A549 (cell line): ENCODE measurements around the gene SIAH2. TPM values are rescaled to one million over a fixed set of nuclear protein-coding genes. Genes with fewer than 3 reads are reported as not detected.

ENCODE experiments used
- ATAC-seq, 2 experiments: fragments of 200-7000 bp in 1 of 2; fragments of >200 bp in 1 of 2; cut with Nextera tagmentation in 1 of 2; cut with Tn5 transposase in 1 of 2; 3 replicates each; pipeline versions ENCODE4 v1.8.0 to v1.9.1; 2018 to 2020; ENCODE audit warnings: mild to moderate bottlenecking in 1 of 2, moderate library complexity in 1 of 2
- CTCF ChIA-PET: fragments of 300-600 bp; sonication (Branson Sonifier 250); formaldehyde crosslinking; extraction: SDS; loops from one replicate; lab custom pipeline; 2021; ENCODE audit warnings: antibody characterized with exemption, inconsistent platforms; lab: Yijun Ruan, JAX
- POLR2A ChIA-PET: fragments of 350-600 bp; formaldehyde crosslinking; extraction: SDS; loops from one replicate; lab custom pipeline; 2021; ENCODE audit warnings: antibody characterized with exemption, inconsistent platforms; lab: Yijun Ruan, JAX
- DNase-seq, 2 experiments: peaks; one replicate each; pipeline versions ENCODE4 v3.0.0 to v3.0.0-alpha.2; 2011 to 2016; ENCODE audit warnings: low read depth in 1 of 2, low spot score in 1 of 2
- FAIRE-seq: peaks from 2 replicates; lab custom pipeline; 2011; peaks lifted over from hg19 to GRCh38; lab: Jason Lieb, UNC
- H3K27ac ChIP-seq, 2 experiments: fragments of >200 bp; sonication (Bioruptor Twin); formaldehyde crosslinking; 3 replicates each; pipeline ENCODE4 v1.5.1; 2016 to 2017
- H3K4me1 ChIP-seq: fragments of >200 bp; sonication (Bioruptor Twin); formaldehyde crosslinking; 3 replicates; pipeline ENCODE4 v1.6.1; 2016
- H3K4me2 ChIP-seq: fragments of >200 bp; sonication (Bioruptor Twin); formaldehyde crosslinking; 3 replicates; pipeline ENCODE4 v1.6.1; 2016
- H3K4me3 ChIP-seq: fragments of >200 bp; sonication (Bioruptor Twin); formaldehyde crosslinking; 3 replicates; pipeline ENCODE4 v1.5.1; 2016
- H3K9me3 ChIP-seq: fragments of >200 bp; sonication (Bioruptor Twin); formaldehyde crosslinking; 3 replicates; pipeline ENCODE4 v1.6.1; 2016
- BCL3 ChIP-seq: fragments of >200 bp; sonication (Bioruptor Twin); formaldehyde crosslinking; IDR thresholded peaks from 3 replicates; pipeline ENCODE4 v1.6.1; 2016
- CBX2 ChIP-seq: fragments of 200-600 bp; sonication (generic); IDR thresholded peaks from 2 replicates; pipeline ENCODE4 v1.6.1; 2016; ENCODE audit warnings: low read depth, mild to moderate bottlenecking, borderline replicate concordance
- CEBPB ChIP-seq, 2 experiments: fragments of >200 bp in 1 of 2; sonication (Bioruptor Twin) in 1 of 2; formaldehyde crosslinking in 1 of 2; IDR thresholded peaks; 2 replicates each; pipeline ENCODE4 v1.6.1; 2012 to 2016
- CHD4 ChIP-seq: fragments of 200-600 bp; sonication (generic); IDR thresholded peaks from 2 replicates; pipeline ENCODE4 v1.6.1; 2016; ENCODE audit warnings: antibody characterized with exemption, mild to moderate bottlenecking, borderline replicate concordance
- CTCF ChIP-seq: fragments of >200 bp; sonication (Bioruptor Twin); formaldehyde crosslinking; IDR thresholded peaks from 3 replicates; pipeline ENCODE4 v1.5.1; 2016
- EHF ChIP-seq: fragments of 250-450 bp; sonication (Bioruptor Pico); IDR thresholded peaks from 2 replicates; pipeline ENCODE4 v1.5.0; 2020; ENCODE audit warnings: mild to moderate bottlenecking
- ELK1 ChIP-seq: fragments of 150-350 bp; IDR thresholded peaks from 2 replicates; pipeline ENCODE4 v1.6.1; 2014; ENCODE audit warnings: low read depth, mild to moderate bottlenecking, low read length
- ESRRA ChIP-seq: fragments of 150-350 bp; IDR thresholded peaks from 2 replicates; pipeline ENCODE4 v1.6.1; 2014; ENCODE audit warnings: mild to moderate bottlenecking, low read length, borderline replicate concordance
- FOSB ChIP-seq: fragments of 250-450 bp; sonication (Bioruptor Pico); IDR thresholded peaks from 2 replicates; pipeline ENCODE4 v1.5.0; 2020; ENCODE audit warnings: mild to moderate bottlenecking, moderate library complexity
- FOSL2 ChIP-seq, 2 experiments: fragments of 450-650 bp in 1 of 2; fragments of >200 bp in 1 of 2; sonication (Bioruptor Twin) in 1 of 2; formaldehyde crosslinking; IDR thresholded peaks; 2 replicates each; pipeline versions ENCODE4 v1.5.0 to v1.6.1; 2016 to 2020; ENCODE audit warnings: mild to moderate bottlenecking in 1 of 2, moderate library complexity in 1 of 2
- FOXS1 ChIP-seq: fragments of 250-450 bp; sonication (Bioruptor Pico); IDR thresholded peaks from 2 replicates; pipeline ENCODE4 v1.5.0; 2020; ENCODE audit warnings: mild to moderate bottlenecking, moderate library complexity
- GATA3 ChIP-seq: IDR thresholded peaks from 2 replicates; pipeline ENCODE4 v1.6.1; 2012; ENCODE audit warnings: borderline replicate concordance
- HES2 ChIP-seq: fragments of >200 bp; sonication (Bioruptor Twin); formaldehyde crosslinking; IDR thresholded peaks from 2 replicates; pipeline ENCODE4 v1.6.1; 2016
- HEYL ChIP-seq: fragments of 250-450 bp; sonication (Bioruptor Pico); IDR thresholded peaks from 2 replicates; pipeline ENCODE4 v1.8.0; 2021; ENCODE audit warnings: mild to moderate bottlenecking, moderate library complexity
- JUN ChIP-seq, 2 experiments: fragments of >200 bp; sonication (Bioruptor Twin); formaldehyde crosslinking; IDR thresholded peaks; 2 replicates in 1 of 2; 3 replicates in 1 of 2; pipeline ENCODE4 v1.6.1; 2016 to 2017
- JUNB ChIP-seq: fragments of >200 bp; sonication (Bioruptor Twin); formaldehyde crosslinking; IDR thresholded peaks from 2 replicates; pipeline ENCODE4 v1.6.1; 2016
- KDM1A ChIP-seq: fragments of 200-600 bp; sonication (generic); IDR thresholded peaks from 2 replicates; pipeline ENCODE4 v1.6.1; 2016; ENCODE audit warnings: low read depth, mild to moderate bottlenecking
- MAX ChIP-seq: IDR thresholded peaks from 2 replicates; pipeline ENCODE4 v1.6.1; 2012
- POLR2A ChIP-seq: IDR thresholded peaks from 2 replicates; pipeline ENCODE4 v1.6.1; 2012; ENCODE audit warnings: mild to moderate bottlenecking, low read length
- POLR2AphosphoS2 ChIP-seq: conservative IDR thresholded peaks from 2 replicates; pipeline ENCODE4 v1.6.1; 2012; ENCODE audit warnings: low read length, improper control_type of control experiment, inconsistent platforms
- RAD21 ChIP-seq, 2 experiments: fragments of >200 bp in 1 of 2; sonication (Bioruptor Twin) in 1 of 2; formaldehyde crosslinking in 1 of 2; IDR thresholded peaks in 1 of 2; conservative IDR thresholded peaks in 1 of 2; 2 replicates in 1 of 2; 3 replicates in 1 of 2; pipeline ENCODE4 v1.6.1; 2012 to 2018; ENCODE audit warnings: inconsistent platforms in 1 of 2
- RARB ChIP-seq: fragments of 250-450 bp; sonication (Bioruptor Pico); IDR thresholded peaks from 2 replicates; pipeline ENCODE4 v1.8.0; 2021; ENCODE audit warnings: mild to moderate bottlenecking, moderate library complexity
- REST ChIP-seq: fragments of 200-600 bp; sonication (generic); IDR thresholded peaks from 2 replicates; pipeline ENCODE4 v1.6.1; 2016; ENCODE audit warnings: antibody characterized with exemption, mild to moderate bottlenecking, moderate library complexity
- SMC3 ChIP-seq: fragments of >200 bp; sonication (Bioruptor Twin); formaldehyde crosslinking; IDR thresholded peaks from 3 replicates; pipeline ENCODE4 v1.6.1; 2018; ENCODE audit warnings: inconsistent platforms
- TFCP2L1 ChIP-seq: fragments of 250-450 bp; sonication (Bioruptor Pico); IDR thresholded peaks from 2 replicates; pipeline ENCODE4 v1.5.0; 2021; ENCODE audit warnings: mild to moderate bottlenecking
- USF2 ChIP-seq: fragments of 450-650 bp; IDR thresholded peaks from 2 replicates; pipeline ENCODE4 v1.6.1; 2014; ENCODE audit warnings: antibody characterized with exemption
- ZC3H11A ChIP-seq: fragments of 450-650 bp; IDR thresholded peaks from 2 replicates; pipeline ENCODE4 v1.6.1; 2014; ENCODE audit warnings: antibody characterized with exemption, mild to moderate bottlenecking
- ZNF302 ChIP-seq: fragments of 250-450 bp; sonication (Bioruptor Pico); IDR thresholded peaks from 2 replicates; pipeline ENCODE4 v1.9.0; 2021; ENCODE audit warnings: inconsistent platforms, mild to moderate bottlenecking, moderate library complexity
- whole genome bisulfite sequencing: methylation state at CpG from one replicate; pipeline ENCODE4 v1.1.6; 2017; ENCODE audit errors: missing lambda C conversion rate; 5-methylcytosine and 5-hydroxymethylcytosine counted together
- polyA plus RNA-seq, 4 experiments: library from polyadenylated mRNA; depleted of rRNA in 3 of 4; stranded (reverse); fragments of >200 nt; fragmentation: RNase III in 1 of 4; extraction: RNeasy Plus Mini Kit Qiagen cat#74134 plus additional on column Dnase treatment in 1 of 4; gene quantifications; 2 replicates in 3 of 4; 3 replicates in 1 of 4; pipeline ENCODE4 v1.2.3, GENCODE V29; 2011 to 2017

The SIAH2 gene
- polyA plus RNA-seq, 2 of the 4 experiments (the other 2 are of a cell fraction), result 11.4 to 24.8 TPM

- H3K27ac ChIP-seq, result no peak overlapping the region
- H3K4me1 ChIP-seq, result no peaks in the 10 kb centered on the region; the same call in 2 of the 3 replicates
- ChIA-PET CTCF (interaction anchor here (0.6 to 3.0 kb wide), 47 partner anchors 9 to 547 kb away, joined by 3 to 24 read pairs (median 4); partner anchors contain the start of genes ERICH6 and SIAH2), POLR2A (no interaction called here)
- no peak overlapping the region for H3K4me3 ChIP-seq
- FAIRE-seq (peak; percentile 95), ATAC-seq (peak; percentile 71 to 86; a peak in 5 of 6 replicates), DNase-seq (peak; percentile 65 to 75)
- WGBS, result 20% methylated on average over 13 of the region's 13 CpGs
- H3K9me3 ChIP-seq, result peaks cover 4% of the 10 kb centered on the region; the same call in 2 of the 3 replicates
- H3K4me2 ChIP-seq, result no peak overlapping the region
- no peak for TF ChIP-seq POLR2AphosphoS2
- TF ChIP-seq ELK1, result no peak
- no peak for TF ChIP-seq BCL3
- no peak for TF ChIP-seq CHD4
- no peak for TF ChIP-seq MAX
- no peak for TF ChIP-seq HES2
- TF ChIP-seq ESRRA, result no peak
- peak; percentile 84 to 89 for TF ChIP-seq RAD21 (conservative IDR thresholded peaks at IDR 0.05 in 1 of 2, IDR thresholded peaks at IDR 0.05 in 1 of 2)
- TF ChIP-seq FOSL2 (IDR thresholded peaks at IDR 0.05), result no peak
- TF ChIP-seq FOSL2 (CRISPR knock-in tag; IDR thresholded peaks at IDR 0.05), result no peak
- TF ChIP-seq GATA3, result no peak
- TF ChIP-seq CTCF, result peak; percentile 85
- no peak for TF ChIP-seq JUNB
- TF ChIP-seq SMC3, result peak; percentile 75
- no peak for TF ChIP-seq POLR2A
- no peak for TF ChIP-seq KDM1A
- no peak for TF ChIP-seq HEYL (CRISPR knock-in tag)
- TF ChIP-seq EHF, result no peak
- TF ChIP-seq FOSB (CRISPR knock-in tag), result no peak
- TF ChIP-seq JUN (IDR thresholded peaks at IDR 0.05), result no peak
- no peak for TF ChIP-seq USF2
Observed at GRCh38 chr3:150721285-150722130, 41.5 kb downstream of the SIAH2 start.

- ChIA-PET POLR2A (no interaction called here), CTCF (interaction anchor here (0.5 to 3.0 kb wide), 29 partner anchors 8 to 427 kb away, joined by 3 to 24 read pairs (median 4); partner anchors contain the start of genes ERICH6 and SIAH2)
- 39% methylated on average over 3 of the region's 3 CpGs for WGBS
- DNase-seq (no peak), ATAC-seq (no peak), FAIRE-seq (no peak)
- Histone ChIP-seq H3K27ac (no peak overlapping the region), H3K4me3 (no peak overlapping the region), H3K4me1 (no peaks in the 10 kb centered on the region; the same call in 2 of the 3 replicates), H3K4me2 (no peak overlapping the region), H3K9me3 (peaks cover 4% of the 10 kb centered on the region; the same call in 2 of the 3 replicates)
- TF ChIP-seq ZNF302 (no peak), FOXS1 (CRISPR knock-in tag) (no peak), JUNB (no peak), CBX2 (no peak), POLR2AphosphoS2 (no peak), REST (no peak), ZC3H11A (no peak), TFCP2L1 (CRISPR knock-in tag) (no peak), RARB (CRISPR knock-in tag) (no peak), CEBPB (IDR thresholded peaks at IDR 0.05) (no peak)
Observed at GRCh38 chr3:150720444-150720843, 42.5 kb downstream of the SIAH2 start.
